ENCODE results near the gene SLC17A2.

DNA sequence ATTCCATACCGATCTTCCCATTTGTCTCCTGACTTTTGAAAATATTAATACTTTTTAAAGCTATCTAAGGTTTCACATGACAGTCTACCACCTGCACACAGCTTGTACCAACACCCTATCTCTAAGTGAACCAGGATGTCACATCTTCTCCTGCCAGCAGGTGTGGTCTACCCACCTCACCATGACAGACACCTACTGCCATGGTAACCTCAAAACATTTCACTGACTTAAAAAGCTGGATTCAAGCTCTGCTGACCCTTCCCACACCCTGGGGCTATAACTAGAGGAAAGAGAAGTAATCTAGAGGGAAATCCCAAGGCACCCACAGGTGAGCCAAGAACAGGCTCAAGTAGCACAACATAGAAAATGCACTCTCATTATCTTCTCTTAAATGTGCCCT, 57.7 kb downstream of the SLC17A2 start:
- TF ChIP-seq GATA2 (IDR thresholded peaks at IDR 0.05; ENCODE audit: low read depth, low read length), result no peak
- TF ChIP-seq GATA3 (IDR thresholded peaks at IDR 0.05; ENCODE audit: low read depth, low read length), result no peak

Measured in SH-SY5Y (cell line).